ENCODE results near the gene GANAB. TPM values are rescaled to one million over a fixed set of nuclear protein-coding genes. Genes with fewer than 3 reads are reported as not detected.
A peak's percentile ranks its signal among the peaks of the same experiment; 100 is the strongest.

GANAB gene
- total and polyA plus RNA-seq, 2 of the 13 experiments (the other 11 are each of a cell fraction or from before 2014, with no cell fraction given): 99.5 to 234 TPM

GRCh38 chr11:62621567-62622470, 24.6 kb downstream of the GANAB start, which contains the start of gene B3GAT3 (continued):
- TF ChIP-seq ZNF318 (CRISPR knock-in tag; IDR thresholded peaks at IDR 0.05) (no peak), JUND (CRISPR knock-in tag; IDR thresholded peaks at IDR 0.05) (peak; percentile 91), ZNF549 (CRISPR knock-in tag; IDR thresholded peaks at IDR 0.05) (no peak), MAFF (IDR thresholded peaks at IDR 0.05; ENCODE audit: low read depth, low read length) (no peak), ZNF850 (CRISPR knock-in tag; conservative IDR thresholded peaks at IDR 0.05) (0 out of 2 replicates have a peak, but pooled peaks have one; percentile 18), RFX1 (IDR thresholded peaks at IDR 0.05) (no peak), UBTF (CRISPR knock-in tag; IDR thresholded peaks at IDR 0.05) (peak; percentile 83), GABPB1 (CRISPR knock-in tag; IDR thresholded peaks at IDR 0.05) (peak; percentile 99), ZFP37 (CRISPR knock-in tag; IDR thresholded peaks at IDR 0.05; ENCODE audit: borderline replicate concordance) (0 out of 2 replicates have a peak, but pooled peaks have one; percentile 77), KDM4B (CRISPR knock-in tag; IDR thresholded peaks at IDR 0.05) (peak; percentile 45; the same call in 1 of the 2 replicates), CBX5 (CRISPR knock-in tag; IDR thresholded peaks at IDR 0.05; ENCODE audit: borderline replicate concordance) (peak; percentile 81; the same call in 1 of the 2 replicates), HNF1A (IDR thresholded peaks at IDR 0.05; ENCODE audit: low read depth) (no peak), HNF1A (CRISPR knock-in tag; IDR thresholded peaks at IDR 0.05; ENCODE audit: borderline replicate concordance) (peak; percentile 82; the same call in 1 of the 2 replicates), SNAI1 (CRISPR knock-in tag; IDR thresholded peaks at IDR 0.05; ENCODE audit: borderline replicate concordance) (no peak)
